ENCODE results near the gene NID2.

GRCh38 chr14:52005625-52006024, 63.2 kb downstream of the NID2 start:
- TF ChIP-seq MYC (IDR thresholded peaks at IDR 0.05; ENCODE audit: insufficient read depth, insufficient read length, insufficient replicate concordance, low read length, severe bottlenecking) (no peak), CHD2 (IDR thresholded peaks at IDR 0.05; ENCODE audit: borderline replicate concordance, low read depth, low read length) (no peak), ZNF217 (IDR thresholded peaks at IDR 0.05) (no peak), POLR2AphosphoS5 (IDR thresholded peaks at IDR 0.05; ENCODE audit: low read length) (no peak), CTCF (IDR thresholded peaks at IDR 0.05 in 2 of 3, conservative IDR thresholded peaks at IDR 0.05 in 1 of 3; ENCODE audit: control insufficient read depth in 2 of 3, extremely low read depth in 1 of 3, insufficient read depth in 1 of 3, low read depth in 3 of 3, low read length in 3 of 3) (no peak), BMI1 (IDR thresholded peaks at IDR 0.05; ENCODE audit: borderline replicate concordance) (no peak), CEBPB (IDR thresholded peaks at IDR 0.05; ENCODE audit: borderline replicate concordance in 1 of 2, low read depth in 2 of 2, low read length in 2 of 2) (no peak), CBX5 (IDR thresholded peaks at IDR 0.05; ENCODE audit: low read depth) (no peak), EP300 (IDR thresholded peaks at IDR 0.05; ENCODE audit: borderline replicate concordance in 1 of 2, control insufficient read depth in 1 of 2, low read depth in 2 of 2, low read length in 2 of 2) (no peak), YY1 (IDR thresholded peaks at IDR 0.05; ENCODE audit: low read depth, low read length) (no peak), E2F4 (IDR thresholded peaks at IDR 0.05; ENCODE audit: low read depth, low read length) (no peak), POLR2A (IDR thresholded peaks at IDR 0.05; ENCODE audit: low read depth, low read length) (no peak), SMC3 (IDR thresholded peaks at IDR 0.05; ENCODE audit: borderline replicate concordance, low read length) (no peak), PAX5 (IDR thresholded peaks at IDR 0.05; ENCODE audit: borderline replicate concordance, low read depth, low read length) (no peak)

Data from GM12878 (cell line).